DOHH2 (cell line): Measurements from ENCODE around the gene SLC6A6.

ENCODE experiments used
- H3F3A ChIP-seq: fragments of 200-600 bp; sonication (generic), shearing (Covaris generic); 2 replicates; pipeline ENCODE4 v1.6.0; 2016; ENCODE audit warnings: antibody characterized with exemption, mild to moderate bottlenecking; ENCODE audit not compliant: control insufficient read depth, insufficient read depth
- H3K27ac ChIP-seq: fragments of 200-600 bp; sonication (generic); 2 replicates; pipeline ENCODE4 v1.5.1; 2014; ENCODE audit warnings: low read depth, mild to moderate bottlenecking, low read length, moderate library complexity
- H3K27me3 ChIP-seq: fragments of 200-600 bp; sonication (generic); 2 replicates; pipeline ENCODE4 v1.6.1; 2014; ENCODE audit warnings: mild to moderate bottlenecking, low read length, mixed read lengths; ENCODE audit not compliant: control insufficient read depth
- H3K36me3 ChIP-seq: fragments of 200-600 bp; sonication (generic); 2 replicates; pipeline ENCODE4 v1.6.1; 2014; ENCODE audit warnings: mild to moderate bottlenecking, low read length, moderate library complexity, mixed read lengths; ENCODE audit not compliant: control insufficient read depth
- H3K4me1 ChIP-seq: fragments of 200-600 bp; sonication (generic); 2 replicates; pipeline ENCODE4 v1.6.1; 2014; ENCODE audit warnings: mild to moderate bottlenecking, low read length, mixed read lengths; ENCODE audit not compliant: control insufficient read depth
- H3K4me2 ChIP-seq: fragments of 200-600 bp; sonication (generic); 2 replicates; pipeline ENCODE4 v1.6.0; 2014; ENCODE audit warnings: mild to moderate bottlenecking, low read length, moderate library complexity
- H3K4me3 ChIP-seq: fragments of 200-600 bp; sonication (generic); 2 replicates; pipeline ENCODE4 v1.5.1; 2014; ENCODE audit warnings: mild to moderate bottlenecking, low read length, mixed read lengths
- H3K79me2 ChIP-seq: fragments of 200-600 bp; sonication (generic); 2 replicates; pipeline ENCODE4 v1.6.1; 2014; ENCODE audit warnings: mild to moderate bottlenecking, low read length, mixed read lengths; ENCODE audit not compliant: control insufficient read depth
- H3K9me2 ChIP-seq: fragments of 200-600 bp; sonication (generic); replicated peaks from 2 replicates; pipeline ENCODE4 v1.6.1; 2014; ENCODE audit warnings: mild to moderate bottlenecking, low read length, mixed read lengths; ENCODE audit not compliant: control insufficient read depth
- H3K9me3 ChIP-seq: fragments of 200-600 bp; sonication (generic); 2 replicates; pipeline ENCODE4 v1.6.1; 2014; ENCODE audit warnings: antibody characterized with exemption, low read length, mixed read lengths; ENCODE audit not compliant: control insufficient read depth, insufficient read depth
- H4K20me1 ChIP-seq: fragments of 200-600 bp; sonication (generic); 2 replicates; pipeline ENCODE4 v1.6.0; 2014; ENCODE audit warnings: low read depth, mild to moderate bottlenecking, antibody characterized with exemption, low read length, moderate library complexity; ENCODE audit not compliant: control insufficient read depth, insufficient read depth
- EZH2phosphoT487 ChIP-seq: fragments of 200-600 bp; sonication (generic); IDR thresholded peaks from 2 replicates; pipeline ENCODE4 v1.6.1; 2017; ENCODE audit warnings: borderline replicate concordance, mild to moderate bottlenecking, antibody characterized with exemption, low read length, moderate library complexity, mixed read lengths
- TF ChIP-seq, protein P1 (sequence below): fragments of 200-600 bp; sonication (generic); IDR thresholded peaks from one replicate; pipeline ENCODE4 v1.5.1; 2014; ENCODE audit warnings: antibody characterized with exemption, mild to moderate bottlenecking, low read depth, low read length; ENCODE audit not compliant: poor library complexity, severe bottlenecking

SLC6A6 gene

DNA sequence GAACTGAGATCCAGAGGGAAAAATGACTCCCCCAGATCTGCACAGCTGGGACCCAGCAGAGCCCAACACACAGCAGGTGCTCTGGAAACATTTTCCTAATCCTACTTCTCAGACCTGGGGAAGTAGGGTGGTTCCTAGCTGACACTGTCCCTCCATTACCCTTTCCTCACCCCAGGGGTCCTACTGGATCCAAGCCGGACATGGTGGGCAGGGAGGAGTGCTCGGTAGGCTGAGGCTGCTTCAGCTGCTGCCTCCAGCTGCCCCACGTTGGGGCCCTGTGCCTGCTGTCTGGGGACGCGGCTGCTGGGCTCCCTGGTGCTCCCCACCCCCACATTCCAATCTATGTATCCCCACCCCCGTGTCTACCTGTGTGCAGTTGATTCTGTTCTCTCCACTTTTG is 29.8 kb upstream of the SLC6A6 start:
- H3K79me2 ChIP-seq, result no peaks in the 10 kb centered on the region
- TF ChIP-seq, protein P1, sequence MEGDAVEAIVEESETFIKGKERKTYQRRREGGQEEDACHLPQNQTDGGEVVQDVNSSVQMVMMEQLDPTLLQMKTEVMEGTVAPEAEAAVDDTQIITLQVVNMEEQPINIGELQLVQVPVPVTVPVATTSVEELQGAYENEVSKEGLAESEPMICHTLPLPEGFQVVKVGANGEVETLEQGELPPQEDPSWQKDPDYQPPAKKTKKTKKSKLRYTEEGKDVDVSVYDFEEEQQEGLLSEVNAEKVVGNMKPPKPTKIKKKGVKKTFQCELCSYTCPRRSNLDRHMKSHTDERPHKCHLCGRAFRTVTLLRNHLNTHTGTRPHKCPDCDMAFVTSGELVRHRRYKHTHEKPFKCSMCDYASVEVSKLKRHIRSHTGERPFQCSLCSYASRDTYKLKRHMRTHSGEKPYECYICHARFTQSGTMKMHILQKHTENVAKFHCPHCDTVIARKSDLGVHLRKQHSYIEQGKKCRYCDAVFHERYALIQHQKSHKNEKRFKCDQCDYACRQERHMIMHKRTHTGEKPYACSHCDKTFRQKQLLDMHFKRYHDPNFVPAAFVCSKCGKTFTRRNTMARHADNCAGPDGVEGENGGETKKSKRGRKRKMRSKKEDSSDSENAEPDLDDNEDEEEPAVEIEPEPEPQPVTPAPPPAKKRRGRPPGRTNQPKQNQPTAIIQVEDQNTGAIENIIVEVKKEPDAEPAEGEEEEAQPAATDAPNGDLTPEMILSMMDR, result no peak
- TF ChIP-seq EZH2phosphoT487, result no peak
- no peak overlapping the region for H3K27ac ChIP-seq
- no peak overlapping the region for H3K4me3 ChIP-seq
- no peaks in the 10 kb centered on the region for H4K20me1 ChIP-seq
- H3K9me3 ChIP-seq, result no peaks in the 10 kb centered on the region
- H3F3A ChIP-seq, result no peaks in the 10 kb centered on the region
- H3K27me3 ChIP-seq, result peaks cover 6% of the 10 kb centered on the region; the same call in 1 of the 2 replicates
- H3K9me2 ChIP-seq, result no peaks in the 10 kb centered on the region
- 0 out of 2 replicates have a peak, but pooled peaks cover 1% of the 10 kb centered on the region for H3K4me1 ChIP-seq
- H3K36me3 ChIP-seq, result no peaks in the 10 kb centered on the region
- H3K4me2 ChIP-seq, result no peak overlapping the region

DNA sequence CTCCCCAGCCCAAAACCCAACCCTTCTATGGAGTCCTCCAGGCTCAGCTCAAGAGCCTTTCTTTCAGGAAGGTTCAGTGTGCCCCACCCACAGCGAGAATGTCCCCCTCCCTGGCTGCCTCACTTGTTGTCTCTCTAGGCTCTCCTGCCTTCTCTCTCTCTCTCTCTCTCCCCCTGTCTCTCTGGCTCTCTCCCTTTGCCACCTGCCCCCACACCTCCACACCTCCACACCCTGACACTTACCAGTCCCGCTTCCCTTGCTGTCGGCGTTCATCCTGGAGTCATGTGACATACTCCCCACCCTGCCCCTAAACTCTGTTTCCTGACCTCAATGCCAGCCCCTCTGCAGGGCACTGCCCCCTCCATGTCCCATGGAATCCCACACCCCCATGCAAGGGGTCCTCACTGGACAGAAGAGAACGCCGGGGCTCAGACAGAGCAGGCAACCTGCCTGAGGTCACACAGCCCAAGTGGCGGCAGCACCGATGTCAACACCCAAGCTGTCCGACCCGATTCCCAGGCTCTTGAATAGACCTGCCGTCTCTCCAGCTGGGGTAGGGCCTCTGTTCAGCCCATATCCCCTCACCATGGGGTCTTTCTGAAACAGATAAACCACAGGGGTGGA is 28.5 kb upstream of the SLC6A6 start:
- TF ChIP-seq EZH2phosphoT487, result no peak
- TF ChIP-seq, protein P1, result no peak

DNA sequence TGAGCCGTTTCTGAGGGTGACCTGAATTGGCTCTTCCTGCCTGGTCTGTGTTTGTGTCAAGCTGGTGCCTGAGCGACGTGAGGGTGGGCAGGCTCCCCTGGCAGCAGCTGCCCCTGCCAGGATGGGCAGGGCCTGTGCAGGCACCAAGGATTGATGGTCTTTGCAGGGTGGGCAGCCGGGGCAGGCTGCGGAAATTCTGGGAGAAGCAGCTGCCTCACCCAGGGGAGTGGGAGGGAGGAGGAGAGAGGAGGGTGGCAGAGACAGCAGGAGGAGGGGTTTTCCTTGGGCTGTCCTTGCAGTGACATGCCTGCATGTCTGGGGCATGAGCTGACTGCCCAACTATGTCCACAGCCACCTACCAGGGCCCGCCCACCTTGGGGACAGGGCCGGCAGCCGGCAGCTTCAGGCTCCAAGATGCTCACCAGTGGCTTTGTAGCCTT is 27.9 kb upstream of the SLC6A6 start:
- Histone ChIP-seq H3K9me3 (no peaks in the 10 kb centered on the region), H3K4me1 (peaks cover 6% of the 10 kb centered on the region; the same call in 1 of the 2 replicates), H3K36me3 (no peaks in the 10 kb centered on the region), H3K4me2 (no peak overlapping the region), H3K4me3 (no peak overlapping the region), H3K27me3 (peaks cover 6% of the 10 kb centered on the region; the same call in 1 of the 2 replicates), H4K20me1 (no peaks in the 10 kb centered on the region), H3F3A (no peaks in the 10 kb centered on the region), H3K9me2 (no peaks in the 10 kb centered on the region), H3K79me2 (no peaks in the 10 kb centered on the region), H3K27ac (no peak overlapping the region)
- TF ChIP-seq EZH2phosphoT487, result no peak
- TF ChIP-seq, protein P1, result no peak

More for the DNA sequence above, 28.5 kb upstream of the SLC6A6 start:
- Histone ChIP-seq H3K4me2 (no peak overlapping the region), H3K27ac (no peak overlapping the region), H3K4me3 (no peak overlapping the region), H3K79me2 (no peaks in the 10 kb centered on the region), H3K4me1 (0 out of 2 replicates have a peak, but pooled peaks cover 2% of the 10 kb centered on the region), H3K9me3 (no peaks in the 10 kb centered on the region), H4K20me1 (no peaks in the 10 kb centered on the region), H3K36me3 (no peaks in the 10 kb centered on the region), H3K9me2 (no peaks in the 10 kb centered on the region), H3K27me3 (peaks cover 6% of the 10 kb centered on the region; the same call in 1 of the 2 replicates), H3F3A (no peaks in the 10 kb centered on the region)
